HG03066 (cell line): ENCODE measurements around the gene UNC45A.

Experiments used
- ATAC-seq: cut with Tn5 transposase; IDR thresholded peaks from one replicate; pipeline ENCODE4 v1.9.1; 2021; ENCODE audit warnings: low read depth; ENCODE audit not compliant: unreplicated experiment

The UNC45A gene

DNA sequence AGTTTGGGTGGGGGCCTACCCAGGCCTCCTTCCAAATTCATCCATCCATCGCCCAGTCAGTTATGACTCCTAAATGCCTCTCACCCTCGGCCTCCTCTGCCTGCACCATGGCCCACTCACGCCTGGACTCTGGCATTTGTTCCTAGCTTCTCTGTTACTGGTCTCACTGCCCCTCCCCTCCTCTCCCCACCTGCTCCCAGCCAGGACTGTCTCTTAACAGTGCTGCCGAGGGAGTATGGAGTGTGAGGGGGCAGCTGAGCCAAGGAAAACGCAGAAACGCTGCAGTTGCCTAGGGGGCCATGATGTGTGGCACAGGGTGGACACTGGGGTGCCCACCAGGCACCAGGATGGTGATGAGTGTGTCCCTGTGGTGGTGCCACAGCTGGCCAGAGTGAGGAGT is 22.7 kb downstream of the UNC45A start:
- ATAC-seq: no peak

DNA sequence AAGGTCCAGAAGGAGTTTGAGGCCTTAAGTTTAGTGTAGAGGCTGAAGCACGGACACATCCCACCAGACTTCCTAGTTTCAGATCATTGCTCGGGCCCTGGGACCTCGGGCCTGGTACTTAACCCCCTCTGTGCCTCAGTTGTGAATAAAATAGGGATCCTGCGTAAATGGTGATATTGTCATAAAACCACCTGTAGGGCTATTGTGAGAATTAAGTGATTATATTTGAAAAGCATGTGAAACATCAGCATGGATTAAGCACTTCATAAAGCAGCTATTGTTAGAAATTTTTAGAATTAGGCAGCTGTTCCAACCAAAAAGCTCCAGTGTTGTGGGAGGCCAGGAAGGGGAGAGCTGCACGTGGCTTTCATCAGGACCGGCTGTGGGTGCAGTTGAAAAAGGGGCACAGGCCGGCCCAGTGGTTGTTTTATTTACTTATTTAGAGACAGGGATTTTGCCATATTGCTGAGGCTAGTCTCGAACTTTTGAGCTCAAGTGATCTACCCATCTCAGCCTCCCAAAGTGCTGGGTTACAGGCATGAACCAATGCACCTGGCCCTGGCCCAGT is 24.0 kb downstream of the UNC45A start:
- no peak for ATAC-seq

DNA sequence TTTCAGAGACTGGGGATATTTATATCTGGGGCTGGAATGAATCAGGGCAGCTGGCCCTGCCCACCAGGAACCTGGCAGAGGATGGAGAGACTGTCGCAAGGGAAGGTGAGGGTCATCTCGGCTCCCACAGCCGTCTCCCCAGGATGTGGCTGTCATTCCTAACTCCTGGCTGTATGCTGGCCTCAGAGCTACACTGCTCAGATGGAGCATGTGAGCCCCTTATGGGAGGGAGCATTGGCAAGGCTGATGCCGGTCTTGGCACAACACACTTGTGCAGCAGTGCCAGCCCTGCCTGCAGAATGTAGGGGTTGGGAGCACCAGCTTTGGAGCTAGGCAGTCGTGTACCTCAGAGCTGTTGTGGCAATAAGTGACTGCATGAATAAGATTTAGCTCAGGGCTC is 24.8 kb downstream of the UNC45A start:
- no peak for ATAC-seq

DNA sequence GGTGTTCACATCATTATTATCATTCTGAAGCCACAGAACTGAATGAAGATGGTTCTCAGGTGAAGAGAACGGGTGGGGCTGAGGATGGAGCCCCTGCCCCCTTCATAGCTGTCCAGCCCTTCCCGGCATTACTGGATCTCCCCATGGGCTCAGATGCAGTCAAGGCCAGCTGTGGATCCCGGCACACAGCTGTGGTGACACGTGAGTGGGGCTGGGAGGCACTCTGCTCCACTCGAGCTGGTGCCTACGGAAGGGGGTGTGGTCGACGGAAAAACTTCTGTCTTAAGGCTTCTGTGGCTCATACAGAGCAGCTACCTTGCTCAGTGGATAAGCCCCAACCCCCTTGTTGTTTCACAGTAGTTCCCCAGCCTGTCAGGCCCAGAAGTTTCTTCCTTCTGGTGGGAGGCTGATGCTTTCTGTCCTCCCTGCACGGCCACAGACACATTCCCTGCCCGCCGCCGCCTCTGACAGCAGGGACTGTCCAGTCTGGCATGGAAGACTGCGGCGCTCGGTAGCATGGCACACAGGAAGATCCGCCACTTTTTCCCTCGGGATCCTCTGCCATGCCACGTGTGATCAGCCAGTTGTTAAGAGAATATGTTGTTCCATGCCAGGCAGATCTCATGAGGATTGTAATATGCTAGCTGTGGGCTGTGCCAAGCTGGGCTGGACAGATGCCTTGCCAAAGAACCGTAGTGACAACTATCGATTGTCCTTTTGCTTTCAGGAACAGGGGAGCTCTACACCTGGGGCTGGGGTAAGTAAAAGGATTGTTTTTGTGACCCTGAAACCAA is 25.4 kb downstream of the UNC45A start:
- no peak for ATAC-seq

DNA sequence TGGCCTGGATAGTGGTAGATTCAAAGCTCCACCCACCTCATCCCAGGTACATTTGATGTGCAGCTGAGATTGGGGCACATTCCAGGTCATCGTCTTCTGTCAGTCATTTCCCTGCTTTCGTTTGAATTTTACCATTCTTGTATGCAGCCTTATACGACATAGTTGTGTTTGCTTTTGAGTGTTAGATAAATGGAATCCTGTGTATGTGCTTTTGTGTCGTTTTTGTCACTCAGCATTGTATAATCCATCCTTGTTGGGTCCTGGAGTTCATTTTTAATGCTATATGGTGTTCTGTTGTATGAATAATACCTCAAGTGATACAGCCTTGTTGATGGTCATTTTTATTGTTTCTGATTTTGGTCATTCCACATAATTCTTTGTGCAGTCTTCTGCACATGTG is 26.9 kb downstream of the UNC45A start:
- no peak for ATAC-seq

DNA sequence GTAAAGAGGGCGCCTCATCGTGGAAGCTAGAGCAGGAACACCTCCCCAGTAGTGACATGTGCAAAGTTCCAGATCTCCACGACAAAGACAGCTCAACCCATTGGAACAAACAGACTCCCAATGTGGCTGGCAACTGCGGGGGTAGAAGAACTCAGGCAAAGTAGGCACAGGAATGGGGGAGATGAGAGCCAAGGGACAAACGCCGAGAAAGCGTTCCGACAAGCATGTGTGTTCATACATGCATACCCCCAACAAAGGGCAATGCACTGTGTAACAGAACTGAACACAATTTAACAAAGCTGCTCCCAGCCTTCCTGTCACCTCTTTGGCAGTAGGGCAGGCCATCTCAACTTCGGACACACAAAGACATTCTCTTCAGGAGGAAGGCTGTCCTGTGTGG is 31.2 kb downstream of the UNC45A start:
- ATAC-seq: no peak

DNA sequence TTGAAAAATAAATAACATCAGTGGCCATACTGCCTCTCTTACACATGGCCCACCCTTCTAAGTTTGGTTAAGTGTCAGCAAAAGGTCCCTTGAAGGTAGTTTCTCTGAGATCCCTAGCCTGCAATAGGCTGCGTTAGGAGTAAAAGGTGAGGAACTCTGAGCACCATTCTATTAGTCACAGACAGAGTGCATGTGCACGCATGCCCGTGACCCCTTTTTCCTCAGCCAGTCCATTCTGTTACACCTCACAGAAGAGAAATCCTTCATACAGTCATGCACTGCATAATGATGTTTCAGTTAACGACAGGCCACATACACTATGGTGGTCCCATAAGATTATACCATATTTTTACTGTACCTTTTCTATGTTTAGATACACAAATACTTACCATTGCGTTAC is 32.1 kb downstream of the UNC45A start:
- ATAC-seq: no peak

DNA sequence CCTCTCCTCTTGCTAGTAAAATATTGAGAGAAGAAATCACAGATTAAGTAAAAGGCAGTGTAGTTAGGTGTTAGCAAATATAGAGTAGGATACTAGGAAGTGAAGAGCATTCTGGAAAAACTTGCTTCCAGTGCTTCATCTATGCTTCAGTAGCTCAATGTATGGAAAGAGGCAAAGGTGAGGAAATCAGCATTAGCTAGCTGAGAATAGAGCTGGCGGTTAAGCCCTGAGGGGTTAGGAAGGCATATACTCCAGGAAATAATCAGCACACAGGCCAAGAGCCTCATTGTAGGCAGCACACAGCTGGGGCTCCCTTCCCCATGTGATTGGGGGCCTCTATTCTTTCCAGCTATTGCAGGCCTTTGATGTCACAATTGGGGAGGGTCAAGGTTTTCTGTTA is 33.3 kb downstream of the UNC45A start:
- no peak for ATAC-seq

DNA sequence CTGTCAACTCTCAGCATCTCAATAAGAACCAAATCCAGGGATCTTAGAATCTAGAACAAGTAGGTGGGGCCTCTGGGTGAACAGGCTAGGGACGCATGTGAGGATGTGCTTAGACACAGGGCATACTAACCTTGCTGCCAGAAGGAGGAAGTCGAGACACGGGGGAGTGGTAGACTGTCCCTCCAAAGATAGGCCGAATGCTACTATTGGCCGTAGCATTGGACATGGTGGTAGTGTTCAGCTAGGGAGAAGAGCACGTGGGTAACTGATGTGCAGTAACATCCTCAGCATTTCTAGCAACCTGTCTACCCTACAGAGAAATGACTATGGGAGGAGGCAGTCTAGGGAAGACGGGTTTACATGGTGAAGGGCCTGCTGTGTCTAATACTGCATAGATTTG is 35.2 kb downstream of the UNC45A start:
- ATAC-seq: no peak

DNA sequence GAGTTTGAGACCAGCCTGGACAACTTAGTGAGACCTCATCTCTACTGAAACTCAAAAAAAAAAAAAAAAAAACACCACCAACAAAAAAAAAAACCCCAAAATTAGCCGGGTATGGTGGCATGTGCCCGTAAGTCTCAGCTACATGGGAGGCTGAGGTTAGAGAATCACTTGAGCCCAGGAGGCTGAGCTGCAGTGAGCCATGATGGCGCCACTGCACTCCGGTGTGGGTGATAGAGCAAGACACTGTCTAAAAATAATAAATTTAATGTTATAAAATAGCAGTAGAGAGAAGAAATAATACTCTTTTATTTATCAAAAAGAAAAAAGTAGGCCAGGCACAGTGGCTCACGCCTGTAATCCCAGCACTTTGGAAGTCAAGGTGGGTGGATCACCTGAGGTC is 37.0 kb downstream of the UNC45A start:
- no peak for ATAC-seq

DNA sequence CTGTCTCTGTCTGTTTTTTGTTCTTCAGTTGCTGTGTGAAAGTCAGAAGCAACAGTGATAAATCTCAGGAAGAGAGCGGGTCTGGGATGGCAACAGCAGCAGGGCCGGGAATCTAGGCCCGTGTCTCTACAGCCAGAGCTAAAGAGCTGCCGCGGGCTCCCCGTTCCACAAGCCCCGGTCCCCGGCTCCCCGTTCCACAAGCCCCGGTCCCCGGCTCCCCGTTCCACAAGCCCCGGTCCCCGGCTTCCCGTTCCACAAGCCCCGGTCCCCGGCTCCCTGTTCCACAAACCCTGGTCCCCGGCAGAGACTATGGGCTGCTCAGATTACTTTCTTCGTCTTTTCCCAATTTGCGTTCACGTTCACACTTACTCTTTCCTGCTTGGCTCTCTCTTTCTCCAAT is 39.1 kb downstream of the UNC45A start:
- ATAC-seq: no peak

DNA sequence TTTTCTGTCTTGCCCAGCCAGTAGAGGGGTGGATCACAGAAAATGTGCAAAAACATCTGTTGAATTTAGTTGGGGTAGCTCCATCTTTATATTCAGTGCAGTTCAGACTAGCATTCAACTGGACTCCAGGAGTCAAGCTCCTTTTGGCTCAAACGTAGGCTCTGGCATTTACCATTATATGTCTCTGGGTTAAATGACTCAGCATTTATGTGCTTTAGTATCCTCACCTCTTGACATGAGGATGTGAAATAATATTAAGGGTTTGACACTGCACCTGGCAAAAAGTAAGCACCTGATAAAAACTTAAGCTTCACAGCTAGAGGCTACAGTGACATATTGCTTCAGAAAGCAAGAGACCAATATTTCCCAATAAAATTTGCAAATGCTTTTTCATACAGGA is 44.5 kb downstream of the UNC45A start:
- ATAC-seq: no peak

DNA sequence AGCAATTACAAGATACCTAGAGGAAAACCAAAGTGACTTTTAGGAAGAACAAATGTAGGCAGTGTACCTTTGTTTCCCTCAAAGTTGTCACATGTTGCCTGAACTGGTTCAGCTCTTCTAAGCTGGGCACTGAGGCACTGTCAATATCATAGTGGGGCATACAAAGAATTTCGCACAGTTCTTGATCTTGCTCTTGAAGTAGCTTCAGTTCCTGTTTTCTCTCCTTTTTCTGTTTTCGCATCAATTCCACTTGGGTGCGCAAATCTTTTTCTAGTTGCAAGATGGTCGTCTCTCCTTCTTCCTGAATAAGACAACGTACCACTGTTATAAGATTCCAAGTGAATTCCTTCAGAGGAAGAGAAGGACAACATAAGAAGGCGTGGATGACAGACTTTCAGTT is 46.6 kb downstream of the UNC45A start:
- peak; percentile 77 for ATAC-seq

DNA sequence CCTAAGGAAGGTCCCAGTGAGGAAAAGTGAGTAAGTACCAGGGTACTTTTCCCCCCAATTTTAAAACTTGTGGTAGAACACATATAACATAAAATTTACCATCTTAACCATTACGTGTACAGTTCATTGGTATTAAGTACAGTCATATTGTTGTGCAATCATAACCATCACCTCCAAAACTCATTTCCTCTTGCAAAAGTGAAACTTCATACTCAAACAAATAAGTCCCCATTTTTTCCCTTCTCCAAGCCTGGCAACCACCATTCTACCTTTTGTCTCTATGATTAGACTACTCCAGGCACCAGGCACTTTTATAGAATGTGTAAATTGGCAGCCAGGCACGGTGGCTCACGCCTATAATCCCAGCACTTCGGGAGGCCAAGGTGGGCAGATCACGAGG is 47.0 kb downstream of the UNC45A start:
- ATAC-seq: no peak

DNA sequence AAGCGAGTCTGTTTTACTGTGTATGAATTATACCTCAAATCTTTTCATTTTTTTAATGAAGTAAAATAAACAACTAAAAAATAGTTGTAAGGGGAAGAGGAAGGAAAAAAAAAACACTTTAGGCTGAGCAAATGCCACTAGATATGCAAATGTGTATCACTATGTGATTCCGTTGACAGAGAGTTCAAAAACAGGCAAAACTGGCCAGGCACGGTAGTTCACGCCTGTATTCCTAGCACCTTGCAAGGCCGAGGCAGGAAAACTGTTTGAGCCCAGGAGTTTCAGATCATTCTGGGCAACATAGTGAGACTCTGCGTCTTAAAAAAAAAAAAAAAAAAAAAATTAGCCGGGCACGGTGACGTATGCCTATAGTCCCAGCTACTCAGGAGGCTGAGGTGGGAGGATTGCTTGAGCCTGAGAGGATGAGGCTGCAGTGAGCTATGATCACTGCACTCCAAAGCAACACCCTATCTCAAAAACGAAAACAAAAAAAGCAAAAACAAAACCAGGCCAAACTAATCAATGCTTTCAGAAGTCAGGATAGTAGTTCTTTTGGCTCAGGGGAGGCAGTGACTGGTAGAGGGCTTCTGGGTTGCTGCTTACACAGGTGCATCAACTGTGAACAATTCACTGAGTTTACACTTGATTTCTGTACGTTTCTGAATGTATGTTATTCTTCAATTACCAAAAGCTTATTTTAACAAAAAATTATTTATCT is 51.9 kb downstream of the UNC45A start:
- no peak for ATAC-seq

DNA sequence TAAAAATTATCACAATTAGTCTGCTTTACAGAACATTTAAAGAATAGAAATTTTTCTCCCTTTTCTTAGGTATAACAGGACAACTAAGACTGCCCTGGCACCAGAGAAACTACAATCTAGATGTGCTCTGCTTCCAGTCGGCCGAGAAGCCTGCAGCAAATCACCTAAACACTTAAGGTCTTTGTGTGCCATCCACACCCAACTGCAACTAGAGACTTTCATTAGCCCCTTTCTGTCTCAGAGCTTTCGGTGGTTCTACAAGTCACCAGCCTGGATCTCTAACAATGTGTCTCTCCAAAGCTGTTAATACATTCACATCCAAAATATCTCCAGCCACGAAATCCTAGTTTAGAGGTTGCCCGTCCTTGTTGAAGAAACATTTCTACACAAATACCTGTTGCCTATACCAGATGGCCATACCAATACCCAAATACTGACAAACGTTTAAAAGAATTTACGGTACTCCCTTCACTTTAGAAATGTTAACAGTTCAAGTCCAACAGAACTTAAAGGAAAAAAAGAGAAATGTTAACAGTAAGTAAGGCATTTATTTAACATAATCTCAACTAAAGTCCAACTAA is 52.6 kb downstream of the UNC45A start:
- no peak for ATAC-seq

DNA sequence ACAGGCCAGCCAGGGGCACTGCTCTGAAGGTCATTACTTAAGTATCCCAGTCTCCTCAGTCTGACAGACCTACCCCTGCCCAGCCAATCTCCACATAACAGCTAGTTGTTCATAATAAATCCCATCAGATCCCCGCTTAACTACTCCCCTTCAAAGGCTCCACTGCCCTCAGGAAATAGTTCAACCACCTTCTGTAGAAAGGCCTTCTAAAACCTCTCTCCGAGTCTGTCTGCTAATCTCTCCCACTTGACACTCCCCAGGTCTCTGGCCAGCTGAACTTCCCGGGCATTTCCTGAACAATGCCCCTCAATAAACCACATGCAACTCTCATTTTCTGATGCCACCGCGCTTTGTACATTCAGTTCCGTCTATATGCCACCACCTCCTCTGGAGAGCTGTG is 53.2 kb downstream of the UNC45A start:
- ATAC-seq: no peak

DNA sequence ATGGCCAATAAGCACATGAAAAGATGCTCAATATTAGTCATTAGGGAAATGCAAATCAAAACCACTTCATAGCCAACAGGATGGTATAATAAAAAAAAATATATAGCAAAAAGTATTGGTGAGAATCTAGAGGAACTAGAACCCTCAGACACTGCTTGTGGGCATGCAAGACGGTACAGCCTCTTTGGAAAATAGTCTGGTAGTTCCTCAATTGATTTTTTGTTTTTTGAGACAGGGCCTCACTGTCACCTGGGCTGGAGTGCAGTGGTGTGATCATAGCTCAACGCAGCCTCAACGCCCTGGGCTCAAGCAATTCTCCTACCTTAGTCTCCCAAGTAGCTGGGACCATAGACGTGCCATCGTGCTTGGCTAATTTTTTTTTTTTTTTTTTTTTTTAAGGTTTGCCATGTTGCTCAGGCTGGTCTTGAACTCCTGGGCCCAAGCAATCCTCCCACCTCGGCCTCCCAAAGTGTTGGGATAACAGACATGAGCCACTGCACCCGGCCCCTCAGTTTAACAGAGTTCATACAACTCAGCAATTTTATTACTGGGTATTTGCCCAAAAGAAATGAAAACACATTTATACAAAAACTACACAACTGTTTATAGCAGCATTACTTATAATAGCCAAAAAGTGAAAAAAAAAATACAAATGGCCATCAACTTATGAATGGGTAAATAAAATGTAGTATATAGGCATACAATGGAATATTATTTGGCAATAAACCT is 54.1 kb downstream of the UNC45A start:
- no peak for ATAC-seq

DNA sequence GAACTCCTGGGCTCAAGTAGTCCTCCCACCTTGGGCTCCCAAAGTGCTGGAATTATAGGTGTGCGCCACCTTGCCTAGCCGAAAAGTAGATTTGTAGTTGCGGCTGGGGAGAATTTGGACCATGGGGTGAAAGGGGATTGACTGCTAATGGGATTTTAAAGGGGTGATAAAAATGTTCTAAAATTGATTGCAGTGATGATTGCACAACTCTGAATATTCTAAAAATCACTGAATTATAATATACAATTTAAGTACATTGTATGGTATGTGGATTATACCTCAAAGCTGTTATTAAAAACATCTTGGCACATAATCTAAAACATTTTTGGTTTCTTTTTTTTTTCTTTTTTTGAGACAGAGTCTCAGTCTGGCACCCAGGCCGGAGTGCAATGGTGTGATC is 55.4 kb downstream of the UNC45A start:
- no peak for ATAC-seq

DNA sequence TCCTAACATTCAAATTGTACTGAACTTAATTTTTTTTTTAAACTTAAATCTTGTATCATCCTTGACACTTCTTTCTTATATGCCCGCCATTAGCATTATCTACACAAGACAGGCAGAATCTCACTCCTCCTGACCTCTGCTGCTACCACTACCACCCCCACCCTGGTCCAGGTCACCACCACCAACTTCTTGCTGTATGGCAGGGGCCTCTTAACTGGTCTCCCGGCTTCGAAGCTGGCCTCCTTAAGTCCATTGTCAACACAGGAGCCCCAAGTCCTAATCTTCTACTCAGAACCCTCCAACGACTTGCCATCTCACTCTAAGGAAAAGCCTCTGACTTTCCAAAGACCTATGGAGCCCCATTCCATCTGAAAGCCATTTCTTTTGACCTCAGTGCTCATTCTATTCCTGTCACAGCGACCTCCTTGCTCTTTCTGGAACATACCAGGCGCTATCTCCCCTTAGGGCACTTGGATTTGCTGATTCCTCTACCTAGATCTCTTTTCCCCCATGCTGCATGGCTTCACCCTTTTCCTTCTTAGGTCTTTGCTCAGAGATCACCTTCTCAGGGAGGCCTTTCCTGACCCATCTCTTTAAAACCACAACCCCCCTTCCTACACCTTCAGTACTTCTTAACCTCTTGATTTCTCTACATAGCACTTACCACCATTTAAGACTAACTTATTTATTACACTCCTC is 56.7 kb downstream of the UNC45A start:
- no peak for ATAC-seq
